GM19452 (cell line): Measurements from ENCODE around the gene PDE4D.

Experiments
- ATAC-seq: cut with Tn5 transposase; IDR thresholded peaks from one replicate; pipeline ENCODE4 v1.9.1; 2021; ENCODE audit not compliant: unreplicated experiment

The PDE4D gene

GRCh38 chr5:59346514-59346913 lies 547.0 kb downstream of the PDE4D start:
- ATAC-seq: no peak

DNA sequence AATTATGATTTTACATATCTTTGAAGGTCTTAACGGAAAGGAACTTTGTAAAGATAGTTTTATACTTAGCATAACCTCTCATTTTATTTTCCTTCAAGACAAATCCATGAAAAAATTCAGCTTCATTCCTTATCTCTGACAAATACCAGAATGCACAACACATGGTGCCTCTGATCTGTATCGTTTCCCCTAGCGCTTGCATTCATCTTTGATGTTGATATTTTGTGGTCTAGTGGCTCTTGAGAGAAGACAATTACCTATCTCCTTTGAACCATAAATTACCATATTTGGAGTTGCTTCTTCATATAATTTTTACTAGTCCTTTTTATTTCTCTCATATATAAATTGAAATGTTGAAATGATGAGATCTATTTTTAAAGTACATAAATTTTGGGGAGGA lies 551.3 kb downstream of the PDE4D start:
- ATAC-seq: no peak

DNA sequence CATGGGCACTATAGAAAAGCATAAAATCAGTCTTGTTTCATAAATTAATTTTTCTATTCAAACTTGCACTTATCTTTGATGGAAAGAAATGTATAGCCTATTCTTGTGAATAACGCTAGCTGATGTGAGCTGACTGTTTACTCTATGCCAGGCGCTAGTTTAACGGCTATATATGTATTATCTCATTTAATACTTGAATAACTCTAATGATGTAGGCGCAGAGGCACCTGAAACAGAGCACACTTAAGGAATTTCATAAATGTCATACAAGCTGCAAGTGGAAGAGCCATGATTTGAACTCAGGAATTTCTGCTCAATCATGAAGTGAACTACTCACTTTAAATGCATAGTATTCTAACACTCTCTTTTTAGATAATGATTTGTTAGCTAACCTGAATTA lies 551.8 kb downstream of the PDE4D start:
- ATAC-seq: no peak

- ATAC-seq: no peak
These were observed 552.4 kb downstream of the PDE4D start for GRCh38 chr5:59341155-59341554.

GRCh38 chr5:59340637-59341036 lies 552.9 kb downstream of the PDE4D start:
- no peak for ATAC-seq

DNA sequence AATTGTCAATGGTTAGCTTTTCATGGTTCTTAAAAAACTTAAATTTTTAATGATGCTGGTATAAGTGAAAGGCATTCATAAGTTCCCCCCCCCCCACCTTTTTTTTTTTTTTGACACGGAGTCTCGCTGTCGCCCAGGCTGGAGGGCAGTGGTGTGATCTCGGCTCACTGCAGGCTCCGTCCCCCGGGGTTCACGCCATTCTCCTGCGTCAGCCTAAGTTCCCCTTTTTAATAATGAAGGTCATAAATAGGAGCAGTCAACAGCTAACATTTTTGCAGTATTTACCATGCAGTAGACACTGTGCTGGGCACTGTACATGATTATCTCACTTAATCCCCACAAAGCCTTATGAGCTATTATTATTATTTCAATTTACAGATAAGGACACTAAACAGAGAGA lies 556.3 kb downstream of the PDE4D start:
- no peak for ATAC-seq

GRCh38 chr5:59335544-59335943 lies 558.0 kb downstream of the PDE4D start:
- no peak for ATAC-seq

GRCh38 chr5:59333416-59333815 lies 560.1 kb downstream of the PDE4D start:
- no peak for ATAC-seq

DNA sequence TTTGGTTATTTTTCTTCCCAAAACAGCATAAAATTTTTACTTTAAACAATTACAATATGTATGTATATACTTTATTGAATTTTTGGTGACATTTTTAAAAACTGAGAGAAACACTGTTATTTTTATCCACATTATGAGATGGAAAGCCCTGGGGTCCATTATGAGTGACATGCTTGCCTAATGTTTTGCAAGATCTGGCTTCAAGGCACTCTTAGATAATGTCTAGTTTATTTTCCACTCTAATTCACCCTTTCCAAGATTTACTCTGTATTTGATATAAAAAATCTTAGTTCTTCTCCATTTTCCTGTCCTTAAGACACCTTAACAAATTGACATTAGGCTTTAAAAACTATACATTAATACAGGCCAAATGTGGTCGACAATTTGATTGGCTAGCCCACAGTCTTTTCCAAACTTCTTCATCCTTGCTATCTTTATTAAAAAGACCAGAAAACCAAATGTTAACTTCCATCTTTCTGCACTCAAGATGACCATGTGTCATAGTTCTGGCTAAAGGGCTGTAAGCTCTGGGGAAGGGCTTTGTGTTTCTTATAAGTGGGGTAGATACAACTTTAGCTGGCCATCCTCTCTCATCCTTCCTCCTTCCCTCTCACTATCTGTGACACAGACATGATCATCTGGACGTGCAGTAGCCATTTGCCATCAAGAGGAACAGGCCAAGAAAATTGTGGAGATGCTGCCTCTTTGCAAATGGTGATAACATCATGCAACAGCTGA lies 561.1 kb downstream of the PDE4D start:
- ATAC-seq: no peak

DNA sequence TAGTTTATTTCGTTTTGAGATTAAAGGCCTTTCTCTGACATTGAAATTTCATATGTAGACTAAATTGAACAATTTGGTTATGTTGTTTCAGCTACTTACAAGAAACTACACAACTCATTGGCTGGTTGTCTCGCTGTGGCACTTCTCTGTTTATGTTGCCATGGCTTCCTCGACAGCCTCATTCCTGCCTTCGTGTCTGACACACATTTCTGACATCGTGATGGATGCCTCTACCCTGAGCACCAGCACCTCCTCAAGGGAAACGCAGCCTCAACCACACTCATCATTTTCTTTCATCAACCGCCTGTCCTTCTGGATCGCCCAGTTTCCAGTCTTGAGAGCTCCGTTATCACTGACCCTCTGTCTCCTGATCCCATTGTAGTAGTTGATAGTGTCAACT lies 562.8 kb downstream of the PDE4D start:
- no peak for ATAC-seq

DNA sequence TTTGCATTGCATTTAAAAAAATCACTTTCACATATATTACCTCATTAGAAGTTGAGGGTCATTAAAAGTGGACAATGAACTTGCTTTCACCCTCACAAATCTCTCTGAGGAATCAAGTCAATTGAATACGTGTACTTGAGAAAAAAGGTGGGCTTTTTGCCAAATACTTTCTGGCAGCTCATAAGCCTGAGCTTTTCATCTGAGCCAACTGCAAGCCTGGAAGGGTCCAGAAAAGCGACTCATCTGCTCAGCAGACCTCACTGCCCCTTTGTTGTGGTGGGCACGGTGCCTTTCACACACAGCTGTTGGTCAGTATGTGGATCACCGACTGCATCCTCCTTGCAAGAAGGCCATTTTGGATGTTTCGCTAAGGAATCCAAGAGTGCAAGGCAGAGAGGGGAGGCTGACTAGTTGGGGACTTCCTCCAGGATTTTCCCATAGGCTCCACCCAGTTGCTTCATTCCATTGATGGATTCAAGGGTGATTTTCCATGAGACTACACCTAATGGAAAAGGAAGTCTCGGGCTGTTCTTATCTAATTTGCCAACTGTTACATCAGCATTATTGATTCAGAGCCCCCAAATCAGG lies 564.7 kb downstream of the PDE4D start:
- no peak for ATAC-seq

DNA sequence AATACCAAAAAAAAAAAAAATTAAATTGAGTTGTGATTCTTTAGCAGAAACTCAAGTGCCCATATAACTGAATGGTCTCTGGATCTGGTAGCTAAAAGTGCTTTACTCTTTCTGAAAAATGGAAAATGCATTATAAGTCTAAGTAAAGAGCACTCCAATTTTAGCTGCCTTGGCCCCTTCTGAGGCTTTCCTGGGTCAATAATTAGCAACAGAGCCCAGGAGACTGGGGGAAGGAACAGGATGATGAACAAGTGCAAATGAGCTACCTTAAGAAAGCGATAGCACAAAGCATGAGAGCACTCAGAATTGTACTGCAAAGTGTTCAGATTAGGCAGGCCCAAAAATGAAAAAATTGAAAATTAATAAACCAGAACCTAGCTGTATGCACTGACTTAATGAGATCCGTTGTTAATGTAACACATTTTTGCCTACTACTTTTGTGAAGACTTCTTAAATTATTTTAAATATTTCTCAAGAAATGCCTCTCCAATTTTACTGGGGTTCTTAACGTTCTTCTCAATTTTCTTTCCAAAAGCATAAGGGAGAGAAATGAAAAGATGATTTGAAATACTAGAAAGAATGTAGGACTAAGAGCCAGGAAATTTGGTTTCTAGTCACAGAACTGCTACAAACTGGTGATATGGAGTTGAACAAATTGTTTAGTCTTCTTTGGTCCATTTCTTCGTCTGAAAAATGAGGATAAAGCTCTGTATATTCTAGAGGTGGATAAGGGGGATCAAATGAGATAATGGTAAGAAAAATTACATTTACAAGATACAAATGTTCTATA lies 566.1 kb downstream of the PDE4D start:
- no peak for ATAC-seq

GRCh38 chr5:59326596-59326995 lies 566.9 kb downstream of the PDE4D start:
- ATAC-seq: no peak

DNA sequence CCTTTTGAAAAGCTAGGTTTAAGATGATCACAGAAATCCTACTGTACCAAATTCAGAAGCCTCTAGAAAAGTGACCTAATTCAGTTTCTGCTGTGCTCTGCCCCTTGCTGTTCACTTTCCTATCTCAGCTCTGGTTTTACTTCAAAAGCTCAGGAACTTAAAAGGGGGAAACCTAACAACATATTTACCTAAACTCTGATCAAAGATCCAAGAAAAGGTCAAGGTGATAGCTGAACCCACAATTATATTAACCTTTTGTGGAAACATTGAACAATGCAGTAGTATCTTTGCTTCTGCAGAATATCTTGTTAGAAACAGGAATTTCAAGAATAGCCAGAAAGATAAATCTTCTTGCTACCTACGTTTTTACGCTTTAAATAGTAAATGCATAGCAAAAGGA lies 568.5 kb downstream of the PDE4D start:
- no peak for ATAC-seq

DNA sequence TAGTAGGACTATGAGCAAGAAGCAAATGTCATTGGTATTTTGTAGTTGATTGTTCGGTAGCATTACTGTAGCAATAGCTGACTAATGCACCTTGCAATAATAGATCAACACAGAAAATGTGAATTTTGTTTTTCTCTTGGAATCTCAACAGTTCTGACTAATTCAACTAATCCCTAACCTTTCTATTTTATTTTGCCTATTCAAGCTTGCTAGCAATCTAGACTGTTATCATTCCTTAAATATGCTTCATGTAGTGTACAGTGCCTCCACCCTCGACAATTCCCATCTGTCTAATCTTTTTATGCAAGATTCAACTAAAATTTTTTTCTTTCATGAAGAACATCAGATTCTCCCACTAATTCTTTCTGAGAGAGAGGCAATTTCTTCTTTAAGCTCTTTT lies 570.6 kb downstream of the PDE4D start:
- ATAC-seq: no peak

GRCh38 chr5:59322058-59322457 lies 571.5 kb downstream of the PDE4D start:
- no peak for ATAC-seq

GRCh38 chr5:59321642-59322041 lies 571.9 kb downstream of the PDE4D start:
- no peak for ATAC-seq

- no peak for ATAC-seq
These were observed 573.1 kb downstream of the PDE4D start for GRCh38 chr5:59320420-59320819.

DNA sequence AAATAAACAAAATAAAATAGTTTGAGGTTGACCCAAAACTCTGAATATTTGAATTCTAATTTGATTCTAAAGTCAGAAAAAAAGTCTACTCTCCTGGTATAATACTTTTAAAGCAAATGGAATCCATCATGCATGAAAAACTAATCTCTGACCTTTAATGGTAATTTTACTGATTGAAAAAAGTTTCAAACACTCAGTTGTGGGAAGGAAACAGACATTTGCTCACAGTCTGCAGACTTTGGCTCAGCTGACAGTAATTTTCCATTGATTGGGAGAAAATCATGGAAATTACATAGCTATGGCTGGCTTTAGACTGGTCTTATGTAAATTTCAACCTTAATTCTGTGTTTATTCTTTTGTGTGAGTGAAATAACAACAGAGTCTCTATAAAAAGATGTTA lies 574.3 kb downstream of the PDE4D start:
- no peak for ATAC-seq

- ATAC-seq: no peak
These were observed 575.7 kb downstream of the PDE4D start for GRCh38 chr5:59317774-59318205.

- ATAC-seq: no peak
These were observed 576.3 kb downstream of the PDE4D start for GRCh38 chr5:59317023-59317773.
